ENCODE results near the gene KCTD19. TPM values are rescaled to one million over a fixed set of nuclear protein-coding genes. Genes with fewer than 3 reads are reported as not detected.
A peak's percentile ranks its signal among the peaks of the same experiment; 100 is the strongest.

Gene KCTD19
- total RNA-seq, 2 experiments from 2014 or later: not detected

GRCh38 chr16:67244387-67245185, 82.0 kb downstream of the KCTD19 start:
- ChIA-PET CTCF (interaction anchor here (0.7 to 5.3 kb wide), 8 partner anchors 9 to 572 kb away, joined by 3 to 31 read pairs (median 4); partner anchors contain the start of genes E2F4 and TMEM208), POLR2A (interaction anchor here (0.6 to 6.2 kb wide), 4 partner anchors 17 to 85 kb away, joined by 3 to 81 read pairs (median 4); partner anchors contain the start of genes FBXL8, TMEM208 and TRADD)
- H3K27ac Mint-ChIP-seq: peak overlapping the region; percentile 97
- ATAC-seq (ENCODE audit: poor library complexity) (peak; percentile 59), DNase-seq (peak; percentile 37 to 93 (median 69))
- peaks cover 3% of the 10 kb centered on the region for H3K36me3 ChIP-seq (ENCODE audit: insufficient read depth, low read length)
- no peak overlapping the region for H3K4me3 ChIP-seq (ENCODE audit: low read length)
- no peaks in the 10 kb centered on the region for H3K9me3 ChIP-seq (ENCODE audit: control insufficient read depth in 1 of 2, insufficient read depth in 1 of 2, low read length in 2 of 2)
- peak overlapping the region; percentile 86 to 90 for H3K27ac ChIP-seq (ENCODE audit: low read depth in 1 of 2, low read length in 2 of 2)
- peaks cover 34% of the 10 kb centered on the region for H3K4me1 Mint-ChIP-seq (ENCODE audit: low read depth)
- H3K36me3 Mint-ChIP-seq (ENCODE audit: low read depth): peaks cover under 1% of the 10 kb centered on the region
- no peaks in the 10 kb centered on the region for H3K27me3 Mint-ChIP-seq
- TF ChIP-seq CTCF (IDR thresholded peaks at IDR 0.05): no peak
- intact Hi-C loops (cut with DNase I, micrococcal nuclease): loop anchor here (1.0 to 10.0 kb wide), 5 partner anchors 16 to 840 kb away; partner anchors contain the start of genes NFATC3 (in 1 of the 2), PHAF1 (in 1 of the 2), RANBP10 (in 1 of the 2) and TSNAXIP1 (in 1 of the 2)
- peaks cover 69% of the 10 kb centered on the region for H3K4me1 ChIP-seq (ENCODE audit: insufficient read depth, low read length)
- peak overlapping the region; percentile 86 for H3K4me3 Mint-ChIP-seq
- H3K27me3 ChIP-seq (ENCODE audit: control insufficient read depth in 1 of 2, insufficient read depth in 2 of 2, low read length in 2 of 2): no peaks in the 10 kb centered on the region
- H3K9me3 Mint-ChIP-seq: no peaks in the 10 kb centered on the region

- ChIA-PET POLR2A (interaction anchor here (1.1 kb wide), 1 partner anchor 22 kb away, joined by 3 read pairs; no protein-coding TSS in a partner anchor), CTCF (interaction anchor here (1.4 to 5.3 kb wide), 3 partner anchors 16 to 573 kb away, joined by 3 to 31 read pairs (median 5); partner anchors contain the start of gene TMEM208)
- Histone ChIP-seq H3K36me3 (ENCODE audit: insufficient read depth, low read length) (peaks cover 15% of the 10 kb centered on the region), H3K27me3 (ENCODE audit: control insufficient read depth in 1 of 2, insufficient read depth in 2 of 2, low read length in 2 of 2) (no peaks in the 10 kb centered on the region), H3K9me3 (ENCODE audit: control insufficient read depth in 1 of 2, insufficient read depth in 1 of 2, low read length in 2 of 2) (no peaks in the 10 kb centered on the region), H3K27ac (ENCODE audit: low read depth in 1 of 2, low read length in 2 of 2) (peak overlapping the region; percentile 86 to 90), H3K4me3 (ENCODE audit: low read length) (no peak overlapping the region), H3K4me1 (ENCODE audit: insufficient read depth, low read length) (peaks cover 59% of the 10 kb centered on the region)
- no peak overlapping the region for H3K4me3 Mint-ChIP-seq
- DNase-seq (no peak), ATAC-seq (ENCODE audit: poor library complexity) (no peak)
- no peaks in the 10 kb centered on the region for H3K27me3 Mint-ChIP-seq
- peaks cover 11% of the 10 kb centered on the region for H3K36me3 Mint-ChIP-seq (ENCODE audit: low read depth)
- H3K4me1 Mint-ChIP-seq (ENCODE audit: low read depth): peaks cover 29% of the 10 kb centered on the region
- H3K27ac Mint-ChIP-seq: peak overlapping the region; percentile 97
- intact Hi-C loops (cut with DNase I, micrococcal nuclease): loop anchor here (10.0 kb wide), 2 partner anchors 561 to 841 kb away; partner anchors contain the start of genes NFATC3 (in 1 of the 2), RANBP10 (in 1 of the 2) and TSNAXIP1 (in 1 of the 2)
- TF ChIP-seq CTCF (IDR thresholded peaks at IDR 0.05): no peak
- no peaks in the 10 kb centered on the region for H3K9me3 Mint-ChIP-seq
Measured at GRCh38 chr16:67243481-67243880, 83.1 kb downstream of the KCTD19 start.

- Histone ChIP-seq H3K27me3 (ENCODE audit: control insufficient read depth in 1 of 2, insufficient read depth in 2 of 2, low read length in 2 of 2) (no peaks in the 10 kb centered on the region), H3K27ac (ENCODE audit: low read depth in 1 of 2, low read length in 2 of 2) (no peak overlapping the region), H3K4me3 (ENCODE audit: low read length) (no peak overlapping the region), H3K4me1 (ENCODE audit: insufficient read depth, low read length) (peaks cover 56% of the 10 kb centered on the region), H3K9me3 (ENCODE audit: control insufficient read depth in 1 of 2, insufficient read depth in 1 of 2, low read length in 2 of 2) (no peaks in the 10 kb centered on the region), H3K36me3 (ENCODE audit: insufficient read depth, low read length) (peaks cover 27% of the 10 kb centered on the region)
- DNase-seq (no peak), ATAC-seq (ENCODE audit: poor library complexity) (no peak)
- H3K4me3 Mint-ChIP-seq: no peak overlapping the region
- H3K36me3 Mint-ChIP-seq (ENCODE audit: low read depth): peaks cover 24% of the 10 kb centered on the region
- intact Hi-C loops (cut with DNase I, micrococcal nuclease): loop anchor here (10.0 kb wide), 2 partner anchors 563 to 843 kb away; partner anchors contain the start of genes NFATC3 (in 1 of the 2), RANBP10 (in 1 of the 2) and TSNAXIP1 (in 1 of the 2)
- H3K27ac Mint-ChIP-seq: peak overlapping the region; percentile 34
- H3K4me1 Mint-ChIP-seq (ENCODE audit: low read depth): peaks cover 18% of the 10 kb centered on the region
- ChIA-PET CTCF (interaction anchor here (0.8 kb wide), 1 partner anchor 15 kb away, joined by 3 read pairs; the partner anchor contains the start of gene TMEM208), POLR2A (no interaction called here)
- no peaks in the 10 kb centered on the region for H3K27me3 Mint-ChIP-seq
- no peaks in the 10 kb centered on the region for H3K9me3 Mint-ChIP-seq
- TF ChIP-seq CTCF (IDR thresholded peaks at IDR 0.05): no peak
Measured at GRCh38 chr16:67242138-67242730, 84.3 kb downstream of the KCTD19 start.

Measured in CD4-positive, alpha-beta T cell (primary cell).